Fibroblast of pulmonary artery (primary cell): ENCODE data around the gene PLEKHG7.

Experiments
- DNase-seq: peaks from one replicate; pipeline ENCODE4 v3.0.0-alpha.2; 2010; ENCODE audit warnings: low read depth
- H3K4me3 ChIP-seq: replicated peaks from 2 replicates; pipeline ENCODE4 v1.5.1; 2011; ENCODE audit warnings: low read depth, mild to moderate bottlenecking, control low read depth, low read length, moderate library complexity
- CTCF ChIP-seq: IDR thresholded peaks from 2 replicates; pipeline ENCODE4 v1.5.1; 2011; ENCODE audit warnings: mild to moderate bottlenecking, control low read depth, low read length, inconsistent platforms; ENCODE audit errors: missing control alignments

Gene PLEKHG7

GRCh38 chr12:92771001-92771400 is 68.2 kb downstream of the PLEKHG7 start:
- no peak for TF ChIP-seq CTCF
- DNase-seq, result no peak
- no peak overlapping the region for H3K4me3 ChIP-seq

- no peak for DNase-seq
- TF ChIP-seq CTCF, result no peak
- H3K4me3 ChIP-seq, result no peak overlapping the region
Observed at GRCh38 chr12:92775416-92775815, 72.6 kb downstream of the PLEKHG7 start.

GRCh38 chr12:92778525-92778924 is 75.7 kb downstream of the PLEKHG7 start:
- no peak overlapping the region for H3K4me3 ChIP-seq
- DNase-seq, result peak; percentile 44
- TF ChIP-seq CTCF, result no peak

GRCh38 chr12:92779902-92780301 is 77.1 kb downstream of the PLEKHG7 start:
- TF ChIP-seq CTCF, result no peak
- no peak overlapping the region for H3K4me3 ChIP-seq
- DNase-seq, result peak; percentile 65

- no peak for DNase-seq
- no peak for TF ChIP-seq CTCF
- no peak overlapping the region for H3K4me3 ChIP-seq
Observed at GRCh38 chr12:92784356-92784755, 81.6 kb downstream of the PLEKHG7 start.

GRCh38 chr12:92784797-92785562 is 82.2 kb downstream of the PLEKHG7 start:
- no peak overlapping the region for H3K4me3 ChIP-seq
- peak; percentile 58 for TF ChIP-seq CTCF
- DNase-seq, result peak; percentile 89

GRCh38 chr12:92785563-92785950 is 82.8 kb downstream of the PLEKHG7 start:
- H3K4me3 ChIP-seq, result no peak overlapping the region
- no peak for DNase-seq

More at GRCh38 chr12:92785563-92785950, 82.8 kb downstream of the PLEKHG7 start:
- TF ChIP-seq CTCF, result no peak
